HG02642 (cell line): ENCODE data around the gene FBXL15.

Experiments
- ATAC-seq: cut with Tn5 transposase; IDR thresholded peaks from one replicate; pipeline ENCODE4 v1.9.1; 2021; ENCODE audit warnings: mild to moderate bottlenecking; ENCODE audit not compliant: unreplicated experiment, poor library complexity

The FBXL15 gene, protein sequence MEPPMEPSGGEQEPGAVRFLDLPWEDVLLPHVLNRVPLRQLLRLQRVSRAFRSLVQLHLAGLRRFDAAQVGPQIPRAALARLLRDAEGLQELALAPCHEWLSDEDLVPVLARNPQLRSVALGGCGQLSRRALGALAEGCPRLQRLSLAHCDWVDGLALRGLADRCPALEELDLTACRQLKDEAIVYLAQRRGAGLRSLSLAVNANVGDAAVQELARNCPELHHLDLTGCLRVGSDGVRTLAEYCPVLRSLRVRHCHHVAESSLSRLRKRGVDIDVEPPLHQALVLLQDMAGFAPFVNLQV

DNA sequence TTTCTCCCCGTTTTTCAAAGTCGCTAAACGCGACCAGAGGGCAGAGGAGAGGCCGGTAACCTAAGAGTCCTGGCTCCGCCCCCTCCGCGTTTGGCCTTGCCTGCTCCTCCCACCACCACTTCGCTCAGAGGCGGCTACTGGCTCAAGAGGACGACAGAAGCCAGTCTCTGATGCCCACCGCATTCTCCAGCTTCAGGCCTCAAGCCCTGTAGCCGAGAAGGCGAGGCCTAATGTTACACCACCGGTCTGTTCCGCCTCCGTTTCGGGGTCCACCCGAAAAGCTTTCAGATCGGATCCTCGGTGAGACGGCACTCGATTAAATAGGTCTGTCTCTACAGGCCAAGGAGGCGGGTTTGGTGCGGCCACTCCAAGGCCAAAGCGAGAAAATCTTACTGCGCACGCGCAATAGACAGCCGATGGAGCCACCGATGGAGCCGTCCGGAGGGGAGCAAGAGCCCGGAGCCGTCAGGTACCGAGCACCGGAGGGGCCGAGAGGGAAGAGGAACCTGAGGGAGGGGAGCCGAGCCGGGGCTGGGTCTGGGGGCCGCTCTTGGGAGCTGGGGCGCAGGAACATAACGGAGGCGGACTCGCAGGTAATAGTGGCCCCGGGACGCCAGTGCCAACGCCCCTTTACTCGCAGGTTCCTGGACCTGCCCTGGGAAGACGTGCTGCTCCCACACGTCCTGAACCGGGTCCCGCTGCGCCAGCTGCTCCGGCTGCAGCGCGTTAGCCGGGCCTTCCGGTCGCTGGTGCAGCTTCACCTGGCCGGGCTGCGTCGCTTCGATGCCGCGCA lies at the start of gene FBXL15:
Gene FBXL15, plus strand, starts transcription at position 123 of the 793 bp plus-strand sequence. Its CDS starts 294 bp downstream, at position 417.
- peak; percentile 79 for ATAC-seq

DNA sequence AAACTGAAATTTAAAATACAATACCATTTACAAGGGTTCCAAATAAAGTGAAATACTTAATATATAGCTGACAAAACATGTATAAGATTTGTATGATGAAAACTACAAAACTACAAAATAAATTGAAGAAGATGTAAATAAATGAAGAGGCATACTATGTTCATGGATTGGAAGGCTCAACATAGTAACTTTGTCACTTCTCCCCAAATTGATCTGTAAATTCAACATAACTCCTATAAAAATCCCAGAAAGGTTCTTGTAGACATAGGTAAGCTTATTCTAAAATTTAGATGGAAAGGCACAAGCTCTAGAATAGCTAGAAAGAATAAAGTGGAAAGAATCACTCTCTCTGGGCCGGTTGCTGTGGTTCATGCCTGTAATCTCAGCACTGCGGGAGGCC lies 49.3 kb upstream of the FBXL15 start:
- ATAC-seq: no peak

DNA sequence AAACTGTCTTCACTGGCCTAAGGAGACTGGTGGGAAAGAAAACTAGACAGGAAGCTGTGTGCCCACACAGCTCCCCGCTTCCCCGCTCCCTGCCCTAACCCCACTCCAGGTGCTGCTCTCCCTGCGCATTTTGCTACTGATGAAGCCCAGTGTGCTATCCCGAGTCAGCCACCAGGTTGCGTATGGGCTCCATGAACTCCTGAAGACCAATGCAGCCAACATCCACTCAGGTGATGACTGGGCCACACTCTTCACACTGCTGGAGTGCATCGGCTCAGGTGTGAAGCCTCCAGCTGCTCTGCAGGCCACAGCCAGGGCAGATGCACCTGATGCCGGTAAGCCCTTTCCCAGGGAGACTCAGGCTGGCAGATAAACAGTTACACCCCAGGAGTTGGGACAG lies 45.4 kb upstream of the FBXL15 start:
- ATAC-seq: no peak

DNA sequence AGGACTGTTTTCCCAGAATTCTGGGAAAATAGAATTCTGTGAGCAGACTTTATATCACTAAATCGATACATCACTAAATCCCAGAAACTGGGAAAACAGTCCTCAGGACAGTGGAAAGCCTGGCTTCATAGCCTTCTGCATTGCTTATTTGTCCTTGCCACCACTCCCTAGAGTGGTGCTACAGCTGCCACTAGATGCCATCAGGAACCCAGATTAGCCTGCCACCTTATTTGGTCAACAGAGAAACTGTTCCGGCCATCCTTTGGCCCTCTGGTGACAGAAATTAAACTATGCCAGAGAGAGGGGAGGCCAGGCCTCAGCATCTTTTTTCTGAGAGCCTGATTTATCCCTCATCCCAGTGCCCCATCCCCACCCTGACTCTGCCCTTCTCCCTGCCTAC lies 44.8 kb upstream of the FBXL15 start:
- ATAC-seq: no peak

DNA sequence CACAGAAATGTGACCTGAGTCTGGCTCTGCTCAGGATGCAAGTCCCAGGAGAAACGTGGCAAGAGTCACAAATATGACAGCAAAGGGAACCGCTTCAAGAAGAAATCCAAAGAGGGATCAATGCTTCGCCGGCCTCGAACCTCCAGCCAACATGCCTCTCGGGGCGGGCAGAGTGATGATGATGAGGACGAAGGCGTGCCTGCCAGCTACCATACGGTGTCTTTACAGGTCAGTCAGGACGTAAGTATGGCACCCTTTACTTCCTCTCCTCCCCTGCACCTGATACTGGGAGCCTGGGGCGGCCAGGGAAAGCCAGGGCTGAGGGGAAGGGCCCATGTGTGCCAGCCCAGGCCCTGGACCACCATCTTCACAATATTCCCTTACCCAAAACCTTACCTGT lies 43.7 kb upstream of the FBXL15 start:
- ATAC-seq: no peak

DNA sequence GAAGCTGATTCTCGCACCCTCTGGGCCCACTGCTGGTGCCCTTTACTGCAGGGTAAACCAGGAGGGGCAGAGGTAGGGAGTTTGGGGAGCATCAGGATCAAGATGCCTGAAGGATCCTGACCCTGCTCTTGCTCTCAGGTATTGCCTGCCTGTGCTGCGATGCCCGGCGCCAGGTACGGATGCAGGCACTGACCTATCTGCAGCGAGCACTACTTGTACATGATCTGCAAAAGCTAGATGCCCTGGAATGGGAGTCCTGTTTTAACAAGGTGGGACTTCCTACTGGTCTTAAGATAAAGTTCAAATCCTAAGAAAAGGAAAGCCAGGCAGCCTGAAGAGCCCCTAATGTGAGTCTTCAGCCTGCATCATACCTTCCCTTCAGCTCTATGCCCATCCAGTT lies 41.3 kb upstream of the FBXL15 start:
- no peak for ATAC-seq

DNA sequence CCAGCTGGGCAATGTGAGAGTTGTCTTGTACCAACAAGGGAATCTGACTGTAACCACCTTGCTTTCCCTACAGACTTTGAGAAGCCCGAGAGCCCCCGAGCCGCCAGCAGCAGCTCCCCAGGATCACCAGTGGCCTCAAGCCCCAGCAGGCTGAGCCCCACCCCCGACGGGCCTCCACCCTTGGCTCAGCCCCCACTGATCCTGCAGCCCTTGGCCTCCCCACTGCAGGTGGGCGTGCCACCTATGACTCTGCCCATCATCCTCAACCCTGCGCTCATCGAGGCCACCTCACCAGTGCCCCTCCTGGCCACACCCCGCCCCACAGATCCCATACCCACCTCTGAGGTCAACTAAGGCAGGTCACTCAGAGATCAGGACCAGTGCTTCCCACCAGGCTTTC lies 38.7 kb upstream of the FBXL15 start:
- ATAC-seq: no peak

DNA sequence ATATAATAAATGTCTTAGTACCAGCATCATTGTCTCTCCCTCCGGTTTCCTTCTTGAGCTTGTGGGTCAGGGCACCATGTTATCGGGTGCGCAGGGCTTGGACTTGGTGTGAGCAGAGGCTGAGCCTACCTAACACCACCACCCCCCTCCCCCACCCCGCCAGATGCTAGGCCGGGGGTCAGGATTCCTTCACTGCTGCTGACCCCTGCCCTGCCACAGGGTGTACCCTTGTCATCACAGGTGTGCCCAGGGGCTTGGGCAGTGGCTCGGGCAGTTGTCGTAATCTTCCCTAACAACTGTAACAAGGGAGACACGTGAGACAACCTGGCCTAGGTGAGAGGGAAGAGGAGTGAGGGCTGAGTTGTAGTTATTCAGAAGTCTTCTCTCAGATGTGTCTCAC lies 37.8 kb upstream of the FBXL15 start:
- no peak for ATAC-seq

DNA sequence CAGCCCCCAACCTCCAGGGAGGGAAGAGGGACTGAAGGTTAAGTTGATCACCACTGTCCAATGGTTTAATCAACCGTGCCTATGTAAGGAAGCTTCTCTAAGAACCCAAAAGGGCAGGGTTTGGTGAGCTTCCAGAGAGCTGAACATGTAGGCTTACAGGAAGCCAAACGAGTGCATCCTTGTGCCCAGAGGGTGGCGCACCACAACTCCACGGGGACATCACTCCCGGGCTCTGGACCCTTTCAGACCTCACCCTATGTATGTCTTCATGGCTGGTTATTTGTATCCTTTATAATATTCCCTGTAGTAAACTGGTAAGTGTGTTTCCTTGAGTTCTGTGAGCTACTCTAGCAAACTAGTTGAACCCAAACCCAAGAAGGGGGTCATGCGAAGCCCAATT lies 36.6 kb upstream of the FBXL15 start:
- no peak for ATAC-seq

DNA sequence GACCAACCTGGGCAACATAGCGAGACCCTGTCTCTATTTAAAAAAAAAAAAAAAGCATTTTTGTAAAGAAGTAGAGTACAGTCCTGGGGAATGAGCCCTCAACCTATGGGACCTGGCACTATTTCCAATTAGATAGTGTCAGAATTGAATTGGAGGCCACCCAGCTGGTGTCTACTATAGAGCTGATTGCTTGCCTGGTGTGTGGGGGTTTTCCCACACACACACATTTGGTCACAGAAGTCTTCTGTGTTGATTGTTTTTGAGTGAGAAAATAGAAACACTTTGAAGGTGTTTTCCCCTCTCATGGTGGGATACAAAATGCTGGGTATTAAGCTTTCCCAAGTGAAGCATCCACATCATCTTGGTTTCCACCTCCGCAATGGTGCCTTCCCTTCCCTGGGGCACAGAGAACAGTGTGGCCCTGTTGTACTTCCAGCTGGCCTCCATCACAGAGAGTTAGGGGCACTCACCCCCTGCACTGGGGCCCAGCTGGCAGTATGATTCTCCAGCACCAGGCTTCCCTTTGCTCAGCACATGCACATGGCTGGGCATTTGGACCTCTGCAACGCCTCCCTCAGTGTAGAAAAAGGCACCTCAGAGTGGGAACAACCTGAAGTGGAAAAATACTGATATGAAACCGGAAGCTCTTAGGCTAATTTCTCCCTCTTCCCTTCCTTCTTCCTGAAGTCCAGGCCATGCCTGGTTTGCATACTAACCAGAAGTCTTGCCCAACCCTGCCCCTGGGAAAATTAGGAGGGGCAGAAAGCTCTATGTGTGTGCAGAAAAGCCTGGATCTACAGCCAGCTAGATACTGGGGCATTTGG lies 35.8 kb upstream of the FBXL15 start:
- ATAC-seq: no peak

DNA sequence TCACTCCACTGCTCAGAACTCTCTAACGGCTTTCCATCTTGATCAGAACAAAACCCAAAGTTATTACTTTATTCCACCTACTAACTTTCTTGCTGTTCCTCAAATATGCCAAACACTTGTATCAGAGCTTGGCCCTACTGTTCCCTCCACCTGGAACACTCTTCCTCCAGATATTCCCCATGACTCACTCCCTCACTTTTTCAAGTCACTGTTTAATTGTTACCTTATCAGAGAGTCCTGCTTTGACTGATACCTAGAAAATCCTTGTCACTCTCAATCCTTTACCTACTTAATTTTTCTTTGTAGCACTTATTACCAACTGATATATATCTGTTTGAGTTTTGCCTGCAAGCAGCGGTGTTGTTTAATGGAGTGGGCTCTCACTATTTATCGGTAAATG lies 30.7 kb upstream of the FBXL15 start:
- no peak for ATAC-seq

DNA sequence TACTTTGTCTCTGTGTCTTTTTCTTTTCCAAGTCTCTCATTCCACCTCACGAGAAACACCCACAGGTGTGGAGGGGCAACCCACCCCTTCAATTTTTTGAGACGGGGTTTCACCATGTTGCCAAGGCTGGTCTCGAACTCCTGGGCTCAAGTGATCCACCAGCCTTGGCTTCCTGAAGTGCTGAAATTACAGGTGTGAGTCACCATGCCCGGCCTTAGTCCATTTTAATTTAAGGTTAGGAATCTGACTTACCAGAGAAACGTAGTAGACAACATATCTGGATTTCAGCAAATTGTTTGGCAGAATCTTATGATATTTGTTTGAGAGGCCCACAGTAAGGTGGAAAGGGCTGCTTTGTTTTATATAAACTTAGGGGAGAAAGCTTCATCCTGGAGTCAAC lies 28.3 kb upstream of the FBXL15 start:
- no peak for ATAC-seq

DNA sequence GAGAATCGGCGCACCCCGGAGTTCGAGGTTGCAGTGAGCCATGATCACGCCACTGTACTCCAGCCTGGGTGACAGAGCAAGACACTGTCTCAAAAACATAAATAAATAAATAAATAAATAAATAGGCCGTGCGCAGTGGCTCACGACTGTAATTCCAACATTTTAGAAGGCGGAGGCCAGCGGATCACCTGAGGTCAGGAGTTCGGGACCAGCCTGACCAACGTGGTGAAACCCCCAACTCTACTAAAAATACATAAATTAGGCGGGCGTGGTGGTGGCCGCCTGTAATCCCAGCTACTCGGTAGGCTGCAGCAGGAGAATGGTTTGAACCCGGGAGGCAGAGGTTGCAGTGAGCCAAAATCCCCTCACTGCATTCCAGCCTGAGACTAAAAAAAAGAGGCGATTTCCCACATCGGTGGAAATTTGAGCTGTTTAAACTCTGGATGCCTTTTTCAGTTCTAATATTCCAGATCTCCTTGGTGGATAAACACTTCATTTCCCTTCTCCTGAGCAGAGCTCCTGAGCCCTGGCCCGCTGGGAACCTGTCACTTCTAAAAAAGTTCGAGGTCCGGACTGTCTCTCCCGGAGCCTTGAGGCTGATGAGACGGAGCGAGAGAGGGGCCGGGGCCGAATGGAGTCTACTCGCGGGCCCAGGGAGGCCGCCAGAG lies 27.1 kb upstream of the FBXL15 start:
- ATAC-seq: no peak

DNA sequence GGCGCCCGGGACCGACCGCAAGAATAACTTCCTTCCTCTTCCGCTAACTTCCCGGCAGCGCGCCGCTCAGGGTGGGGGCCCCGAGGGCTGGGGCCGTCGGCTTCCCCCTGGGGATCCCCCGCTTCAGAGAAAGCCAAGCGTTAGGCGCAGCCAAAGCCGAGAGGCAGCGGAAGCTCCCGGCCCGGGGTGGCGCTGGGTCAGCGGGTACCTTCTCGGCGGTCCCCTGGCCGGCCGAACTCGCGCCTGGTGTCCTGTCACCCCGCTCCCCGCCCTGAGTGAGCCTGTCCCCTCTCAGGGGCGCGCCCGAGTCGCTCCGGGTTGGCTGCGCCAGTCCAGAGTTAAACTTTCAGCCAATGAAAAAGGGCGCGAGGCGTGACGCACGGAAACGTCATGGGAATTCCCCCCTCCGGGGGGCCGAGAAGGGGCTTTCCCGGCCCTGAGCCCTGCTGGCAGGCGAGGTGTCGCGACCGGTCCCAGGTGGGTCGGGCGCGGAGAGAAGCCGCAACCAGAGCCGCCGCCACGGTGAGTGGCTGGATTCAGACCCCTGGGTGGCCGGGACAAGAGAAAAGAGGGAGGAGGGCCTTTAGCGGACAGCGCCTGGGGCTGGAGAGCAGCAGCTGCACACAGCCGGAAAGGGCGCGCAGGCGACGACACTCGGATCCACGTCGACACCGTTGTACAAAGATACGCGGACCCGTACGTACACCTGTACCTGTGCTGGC lies 26.4 kb upstream of the FBXL15 start:
- peak; percentile 82 for ATAC-seq

DNA sequence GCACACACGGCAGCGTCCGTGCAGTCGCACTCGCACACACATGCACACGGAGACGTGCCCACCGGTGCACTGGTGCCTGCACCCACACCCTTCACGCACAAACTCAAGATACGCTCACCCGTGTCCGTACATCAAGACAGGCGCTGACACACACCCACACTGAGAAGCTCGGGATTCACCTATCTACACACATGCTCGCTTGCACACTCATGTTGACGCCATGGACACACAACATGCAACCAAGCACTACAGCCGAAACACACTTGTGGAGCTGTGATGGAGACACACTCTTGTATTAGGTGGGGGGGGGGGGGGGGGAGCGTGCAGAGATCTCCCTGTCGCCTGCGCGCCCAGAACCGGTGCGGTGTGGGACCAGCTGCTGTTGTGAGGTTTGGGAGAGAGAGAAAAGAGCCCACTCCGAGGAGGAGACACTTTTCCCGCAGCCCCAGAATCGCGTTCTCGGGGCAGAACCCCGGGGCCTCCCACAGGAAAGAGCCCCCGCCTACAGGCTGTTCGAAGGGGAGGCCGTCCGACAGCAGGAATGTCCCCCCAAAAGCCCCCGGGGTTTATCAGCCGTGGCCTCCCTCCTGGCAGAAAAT lies 25.7 kb upstream of the FBXL15 start:
- ATAC-seq: peak; percentile 1

DNA sequence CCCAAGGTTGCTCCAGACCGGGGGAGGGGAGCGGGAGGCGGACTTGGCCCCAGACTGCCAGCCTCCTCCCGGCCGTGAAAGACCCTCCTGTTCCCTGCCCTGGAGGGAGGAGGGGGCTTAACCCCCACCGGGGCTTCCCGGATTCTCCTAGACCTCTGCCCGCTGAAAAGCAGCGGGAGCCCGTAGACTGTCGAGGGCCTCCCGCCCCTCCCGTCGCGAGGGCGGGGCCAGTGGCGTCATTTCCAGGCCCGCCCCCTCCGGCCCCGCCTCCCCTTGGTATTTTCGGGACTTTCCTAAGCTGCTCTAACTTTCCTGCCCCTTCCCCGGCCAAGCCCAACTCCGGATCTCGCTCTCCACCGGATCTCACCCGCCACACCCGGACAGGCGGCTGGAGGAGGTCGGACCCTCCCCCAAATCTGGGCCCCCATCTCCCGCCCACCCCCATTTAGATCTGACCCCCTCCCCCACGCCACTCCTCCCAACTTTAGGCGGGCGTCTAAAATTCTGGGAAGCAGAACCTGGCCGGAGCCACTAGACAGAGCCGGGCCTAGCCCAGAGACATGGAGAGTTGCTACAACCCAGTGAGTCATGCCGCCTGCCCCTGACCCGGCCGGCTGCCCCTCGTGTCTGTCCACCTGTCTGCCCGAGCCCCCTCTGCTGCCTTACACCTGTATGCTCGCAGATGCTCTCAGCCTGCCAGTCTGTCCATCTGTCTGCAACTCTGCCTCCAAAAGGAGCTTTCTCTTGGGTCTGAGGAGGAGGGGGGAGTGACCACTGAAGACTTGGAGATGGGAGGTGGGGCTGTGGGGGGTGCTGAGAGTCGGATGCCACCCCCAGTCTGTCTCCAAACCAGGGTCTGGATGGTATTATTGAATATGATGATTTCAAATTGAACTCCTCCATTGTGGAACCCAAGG lies 25.0 kb upstream of the FBXL15 start, which contains the start of gene NFKB2:
Gene NFKB2, plus strand, starts transcription at position 306 of the 917 bp plus-strand sequence. Its CDS starts 255 bp downstream, at position 561.
- peak; percentile 33 for ATAC-seq

DNA sequence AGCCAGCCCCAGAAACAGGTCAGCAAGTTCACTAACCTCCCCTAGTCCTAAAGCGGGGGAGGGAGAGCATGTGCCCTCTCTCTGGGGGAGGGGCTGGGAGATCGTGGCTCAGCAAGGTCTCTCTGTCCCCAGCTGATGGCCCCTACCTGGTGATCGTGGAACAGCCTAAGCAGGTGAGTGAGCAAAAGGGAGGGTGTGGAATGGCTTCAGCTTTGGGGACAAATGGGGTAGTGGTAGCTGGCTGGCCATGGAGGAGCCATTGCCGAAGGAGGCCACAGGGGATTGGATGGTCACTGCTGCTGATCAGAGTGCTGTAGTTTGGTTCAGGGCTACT lies 24.4 kb upstream of the FBXL15 start:
- no peak for ATAC-seq

DNA sequence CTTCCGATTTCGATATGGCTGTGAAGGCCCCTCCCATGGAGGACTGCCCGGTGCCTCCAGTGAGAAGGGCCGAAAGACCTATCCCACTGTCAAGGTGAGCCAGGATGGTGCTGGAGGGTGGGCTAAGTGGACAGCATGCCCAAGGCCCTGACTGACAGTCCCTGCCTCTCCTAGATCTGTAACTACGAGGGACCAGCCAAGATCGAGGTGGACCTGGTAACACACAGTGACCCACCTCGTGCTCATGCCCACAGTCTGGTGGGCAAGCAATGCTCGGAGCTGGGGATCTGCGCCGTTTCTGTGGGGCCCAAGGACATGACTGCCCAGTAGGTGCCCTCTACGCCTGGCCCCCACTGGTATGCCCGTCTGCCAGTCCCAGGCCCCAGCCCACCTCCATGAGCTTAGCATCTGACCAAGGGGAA lies 23.9 kb upstream of the FBXL15 start:
- no peak for ATAC-seq
